Naive B cell (primary cell): Measurements from ENCODE around the gene TP53BP2. TPM values are rescaled to one million over a fixed set of nuclear protein-coding genes. Genes with fewer than 3 reads are reported as not detected.
"Not testable (repeated sequence)": the region's sequence is repeated elsewhere in the genome, so short reads cannot be mapped to it uniquely, and the experiment has no call there.

Experiments used
- ATAC-seq, 2 donors: fragments of 150-1000 bp; cut with Tn5 transposase; 2 replicates each; pipeline ENCODE4 v1.10.0; 2021; ENCODE audit warnings: low read depth in 2 of 2, mild to moderate bottlenecking in 2 of 2, moderate library complexity in 2 of 2
- DNase-seq: peaks from one replicate; pipeline ENCODE4 v3.0.0; 2022
- H3K27ac Mint-ChIP-seq, 6 donors: one replicate each; pipeline ENCODE4 v1.8.0; 2020 to 2022; ENCODE audit warnings: mild to moderate bottlenecking in 6 of 6, mixed read lengths in 6 of 6, moderate library complexity in 5 of 6, inconsistent platforms in 2 of 6
- H3K27me3 Mint-ChIP-seq, 3 donors: one replicate each; pipeline ENCODE4 v1.8.0; 2021 to 2022; ENCODE audit warnings: mixed read lengths in 3 of 3, mild to moderate bottlenecking in 1 of 3
- H3K36me3 Mint-ChIP-seq, 2 donors: one replicate each; pipeline ENCODE4 v1.8.0; 2020 to 2022; ENCODE audit warnings: mixed read lengths in 2 of 2, inconsistent platforms in 1 of 2, mild to moderate bottlenecking in 1 of 2
- H3K4me1 Mint-ChIP-seq, 3 donors: one replicate each; pipeline ENCODE4 v1.8.0; 2020 to 2022; ENCODE audit warnings: mixed read lengths in 3 of 3, inconsistent platforms in 1 of 3, mild to moderate bottlenecking in 1 of 3, moderate library complexity in 1 of 3
- H3K4me3 Mint-ChIP-seq, 8 donors: one replicate each; pipeline ENCODE4 v1.8.0; 2020 to 2022; ENCODE audit warnings: mild to moderate bottlenecking in 8 of 8, mixed read lengths in 8 of 8, moderate library complexity in 8 of 8, inconsistent platforms in 2 of 8
- H3K9me3 Mint-ChIP-seq, 7 donors: one replicate each; pipeline ENCODE4 v1.8.0; 2020 to 2022; ENCODE audit warnings: mixed read lengths in 7 of 7, mild to moderate bottlenecking in 5 of 7, inconsistent platforms in 2 of 7, moderate library complexity in 1 of 7
- polyA plus RNA-seq, 6 donors: library from polyadenylated mRNA; unstranded; fragments of 300-500 nt; fragmentation: Illumina TruSeq; gene quantifications; one replicate each; pipeline ENCODE4 v1.2.3, GENCODE V29; 2021; ENCODE audit warnings: low read depth in 6 of 6

TP53BP2 gene
- polyA plus RNA-seq, 6 donors from 2014 or later: 2.8 to 15.5 (median 12.9) TPM

- Mint-ChIP-seq H3K9me3 (peaks cover 0 to 2% (median 0%) of the 10 kb centered on the region in 7 donors), H3K36me3 (no peaks in the 10 kb centered on the region), H3K27me3 (no peaks in the 10 kb centered on the region), H3K4me3 (no peak overlapping the region), H3K27ac (no peak overlapping the region), H3K4me1 (no peaks in the 10 kb centered on the region)
- DNase-seq: no peak
- ATAC-seq: no peak
Observed at GRCh38 chr1:223741861-223742260, 103.9 kb downstream of the TP53BP2 start.

GRCh38 chr1:223740038-223740736 is 105.6 kb downstream of the TP53BP2 start:
- H3K4me3 Mint-ChIP-seq, H3K4me1 Mint-ChIP-seq, H3K36me3 Mint-ChIP-seq, DNase-seq, ATAC-seq, H3K9me3 Mint-ChIP-seq, H3K27me3 Mint-ChIP-seq: not testable (repeated sequence)
- H3K27ac Mint-ChIP-seq: peak overlapping the region in 1 of 6 donors; percentile 49

DNA sequence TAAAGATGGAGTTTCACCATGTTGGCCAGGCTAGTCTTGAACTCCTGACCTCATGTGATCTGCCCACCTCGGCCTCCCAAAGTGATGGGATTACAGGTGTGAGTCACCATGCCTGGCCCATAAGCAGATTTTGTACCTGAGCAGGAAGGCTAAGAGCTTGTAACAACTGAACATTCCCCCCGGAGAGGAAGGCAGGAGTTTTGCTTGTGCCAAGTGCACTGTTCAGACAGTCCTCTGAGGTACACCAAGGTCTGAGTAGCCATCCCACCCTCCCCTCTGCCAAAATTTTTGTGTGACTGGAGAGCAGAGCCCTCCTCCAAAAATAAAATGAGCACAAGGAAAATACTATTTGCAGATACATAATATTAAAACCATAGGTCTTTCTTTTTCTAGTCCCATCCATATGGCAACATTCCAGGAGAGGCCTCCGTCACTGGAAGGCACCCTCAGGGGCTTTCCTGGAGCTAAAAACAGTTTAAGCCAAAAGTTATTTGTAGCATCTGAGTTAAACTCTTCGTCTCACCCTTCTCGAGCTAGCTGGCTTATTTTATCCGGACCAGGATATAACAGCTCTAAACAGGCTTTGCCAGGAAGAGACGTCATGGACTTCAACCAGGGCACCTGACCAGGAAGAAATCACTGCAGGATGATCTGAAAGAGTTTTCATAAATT is 106.2 kb downstream of the TP53BP2 start:
- no peak for ATAC-seq
- H3K4me1 Mint-ChIP-seq: no peaks in the 10 kb centered on the region
- peak overlapping the region in 1 of 8 donors; percentile 40 for H3K4me3 Mint-ChIP-seq
- no peaks in the 10 kb centered on the region for H3K36me3 Mint-ChIP-seq
- no peak for DNase-seq
- H3K9me3 Mint-ChIP-seq: peaks cover 0 to 2% (median 0%) of the 10 kb centered on the region in 7 donors
- H3K27ac Mint-ChIP-seq: no peak overlapping the region
- no peaks in the 10 kb centered on the region for H3K27me3 Mint-ChIP-seq

GRCh38 chr1:223738465-223739365 is 107.0 kb downstream of the TP53BP2 start:
- Mint-ChIP-seq H3K4me1 (no peaks in the 10 kb centered on the region), H3K27me3 (no peaks in the 10 kb centered on the region), H3K27ac (peak overlapping the region in 1 of 6 donors; percentile 78), H3K4me3 (no peak overlapping the region), H3K9me3 (peaks cover 0 to 2% (median 0%) of the 10 kb centered on the region in 7 donors), H3K36me3 (no peaks in the 10 kb centered on the region)
- DNase-seq: no peak
- no peak for ATAC-seq

GRCh38 chr1:223737342-223737741 is 108.4 kb downstream of the TP53BP2 start:
- H3K27me3 Mint-ChIP-seq: no peaks in the 10 kb centered on the region
- H3K9me3 Mint-ChIP-seq: no peaks in the 10 kb centered on the region
- H3K4me1 Mint-ChIP-seq: peaks cover 0 to 2% (median 0%) of the 10 kb centered on the region in 3 donors
- no peak overlapping the region for H3K4me3 Mint-ChIP-seq
- ATAC-seq (no peak), DNase-seq (no peak)
- no peaks in the 10 kb centered on the region for H3K36me3 Mint-ChIP-seq
- H3K27ac Mint-ChIP-seq: no peak overlapping the region

DNA sequence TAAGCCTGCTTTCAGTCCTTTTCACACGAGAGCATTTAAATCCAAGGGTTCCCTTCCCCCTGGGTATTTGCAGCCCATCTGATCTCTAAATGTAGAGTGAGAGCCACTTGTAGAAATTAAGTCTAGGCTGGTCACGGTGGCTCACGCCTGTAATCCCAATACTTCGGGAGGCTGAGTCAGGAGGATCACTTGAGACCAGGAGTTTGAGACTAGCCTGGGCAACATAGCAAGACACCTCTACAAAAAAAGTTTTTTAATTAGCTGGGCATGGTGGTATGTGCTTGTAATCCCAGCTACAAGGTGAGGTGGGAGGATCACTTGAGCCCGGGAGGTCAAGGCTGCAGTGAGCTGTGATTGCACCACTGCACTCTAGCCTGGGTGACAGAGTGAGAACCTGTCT is 109.1 kb downstream of the TP53BP2 start:
- DNase-seq, H3K4me3 Mint-ChIP-seq: not testable (repeated sequence)

GRCh38 chr1:223733898-223734852 is 111.6 kb downstream of the TP53BP2 start:
- H3K4me3 Mint-ChIP-seq: peak overlapping the region in 1 of 8 donors; percentile 25
- H3K4me1 Mint-ChIP-seq: peaks cover 0 to 2% (median 0%) of the 10 kb centered on the region in 3 donors
- H3K9me3 Mint-ChIP-seq: no peaks in the 10 kb centered on the region
- no peaks in the 10 kb centered on the region for H3K27me3 Mint-ChIP-seq
- DNase-seq (no peak), ATAC-seq (no peak)
- peak overlapping the region in 2 of 6 donors; percentile 67 to 85 for H3K27ac Mint-ChIP-seq
- peaks cover 0 to under 1% of the 10 kb centered on the region in 2 donors for H3K36me3 Mint-ChIP-seq

More for the DNA sequence above, 109.1 kb downstream of the TP53BP2 start:
- not testable (repeated sequence) for H3K27me3 Mint-ChIP-seq, H3K9me3 Mint-ChIP-seq, H3K27ac Mint-ChIP-seq, ATAC-seq, H3K4me1 Mint-ChIP-seq, H3K36me3 Mint-ChIP-seq

GRCh38 chr1:223732993-223733798 is 112.6 kb downstream of the TP53BP2 start:
- H3K36me3 Mint-ChIP-seq: peaks cover 0 to 10% of the 10 kb centered on the region in 2 donors
- H3K27ac Mint-ChIP-seq: peak overlapping the region in 1 of 6 donors; percentile 8
- H3K27me3 Mint-ChIP-seq: no peaks in the 10 kb centered on the region
- H3K4me1 Mint-ChIP-seq: peaks cover 0 to 4% (median 2%) of the 10 kb centered on the region in 3 donors
- no peaks in the 10 kb centered on the region for H3K9me3 Mint-ChIP-seq
- no peak for ATAC-seq
- peak overlapping the region in 1 of 8 donors; percentile 18 for H3K4me3 Mint-ChIP-seq
- DNase-seq: no peak

DNA sequence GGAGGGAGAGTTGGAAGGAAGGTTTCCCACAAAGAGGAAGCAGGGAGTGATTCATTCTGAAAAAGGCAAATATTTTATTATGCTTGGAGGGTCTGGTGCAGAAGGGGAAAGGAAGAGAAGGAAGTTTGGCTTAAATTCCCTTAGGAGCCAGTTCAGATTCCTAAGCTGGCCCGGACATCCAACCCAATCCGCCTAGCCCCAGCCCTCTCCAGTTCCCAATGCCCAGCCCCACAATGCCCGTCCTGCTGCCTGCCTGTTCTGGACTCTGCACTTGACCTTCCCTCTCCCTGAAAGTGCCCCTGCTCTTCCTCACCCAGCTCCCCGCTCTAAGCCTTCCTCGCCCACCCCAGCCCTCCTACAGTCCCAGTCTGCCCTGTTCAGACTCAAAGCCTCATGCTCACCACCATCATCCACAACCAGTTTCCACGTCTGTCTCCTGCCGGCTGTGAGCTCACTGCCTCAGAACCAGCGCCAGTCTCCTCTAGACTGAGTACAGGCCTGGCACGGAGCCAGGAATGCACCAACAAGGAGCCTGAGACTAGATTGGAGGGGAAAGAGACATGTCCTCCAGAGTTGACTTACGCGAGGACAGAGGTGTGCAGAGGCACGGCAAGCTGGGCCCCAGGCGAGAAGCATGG is 114.5 kb downstream of the TP53BP2 start:
- no peak overlapping the region for H3K4me3 Mint-ChIP-seq
- H3K4me1 Mint-ChIP-seq: peaks cover 10 to 11% (median 11%) of the 10 kb centered on the region in 3 donors
- ATAC-seq: no peak
- H3K9me3 Mint-ChIP-seq: no peaks in the 10 kb centered on the region
- DNase-seq: no peak
- H3K27me3 Mint-ChIP-seq: no peaks in the 10 kb centered on the region
- peaks cover 0 to 12% of the 10 kb centered on the region in 2 donors for H3K36me3 Mint-ChIP-seq
- H3K27ac Mint-ChIP-seq: peak overlapping the region in 3 of 6 donors; percentile 3 to 89 (median 48)

DNA sequence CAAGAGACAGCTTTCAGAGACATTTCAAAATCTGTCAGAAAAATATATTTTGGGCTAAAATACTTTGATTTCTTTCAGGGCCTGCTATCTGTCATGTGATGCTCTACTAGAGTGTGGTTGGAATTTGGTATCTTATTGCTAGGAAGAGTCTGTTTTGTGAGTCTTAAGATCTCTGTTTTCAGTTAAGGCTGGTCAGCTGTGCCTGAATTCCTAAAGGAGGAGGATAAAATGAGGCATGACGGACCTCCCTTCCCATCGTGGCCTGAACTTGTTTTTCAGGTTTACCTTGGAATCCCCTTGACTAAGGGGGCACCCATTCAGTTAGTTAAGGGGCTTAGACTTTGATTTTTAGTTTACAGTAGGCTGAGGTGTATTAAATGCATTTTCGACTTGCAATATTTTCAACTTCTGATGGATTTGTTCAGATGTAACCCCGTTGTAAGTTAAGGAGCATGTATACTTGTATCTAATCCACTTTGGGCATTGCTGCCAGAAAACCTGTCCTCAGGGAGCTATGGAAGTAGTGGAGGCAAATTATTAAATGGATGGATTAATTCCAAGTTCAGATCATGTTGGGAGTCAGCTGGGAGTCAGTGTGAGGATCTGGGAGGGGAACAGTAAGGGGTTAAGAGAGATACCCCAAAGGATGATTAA is 115.1 kb downstream of the TP53BP2 start:
- peaks cover 14 to 18% (median 17%) of the 10 kb centered on the region in 3 donors for H3K4me1 Mint-ChIP-seq
- H3K9me3 Mint-ChIP-seq: no peaks in the 10 kb centered on the region
- ATAC-seq: no peak
- no peaks in the 10 kb centered on the region for H3K27me3 Mint-ChIP-seq
- peak overlapping the region in 1 of 8 donors; percentile 22 for H3K4me3 Mint-ChIP-seq
- H3K27ac Mint-ChIP-seq: peak overlapping the region in 1 of 6 donors; percentile 83
- H3K36me3 Mint-ChIP-seq: peaks cover 0 to 18% of the 10 kb centered on the region in 2 donors
- no peak for DNase-seq

- Mint-ChIP-seq H3K27me3 (no peaks in the 10 kb centered on the region), H3K4me1 (peaks cover 14 to 21% (median 18%) of the 10 kb centered on the region in 3 donors), H3K27ac (no peak overlapping the region), H3K36me3 (peaks cover 0 to 18% of the 10 kb centered on the region in 2 donors), H3K9me3 (no peaks in the 10 kb centered on the region), H3K4me3 (no peak overlapping the region)
- ATAC-seq (no peak), DNase-seq (no peak)
Observed at GRCh38 chr1:223729906-223730305, 115.8 kb downstream of the TP53BP2 start.
